Gastroesophageal sphincter (tissue), 4 donors: ENCODE data around the gene EIF2D. TPM values are rescaled to one million over a fixed set of nuclear protein-coding genes. Genes with fewer than 3 reads are reported as not detected.

Experiments used
- ATAC-seq: fragments of 150-250 bp; one replicate; pipeline ENCODE4 v1.9.1; 2016; ENCODE audit warnings: mild to moderate bottlenecking, moderate library complexity
- H3K27ac ChIP-seq, 4 donors: fragments of 200-600 bp; sonication (generic) in 3 of 4; 1 replicate in 3 of 4; 2 replicates in 1 of 4; pipeline ENCODE4 v1.5.1; 2016 to 2019
- H3K27me3 ChIP-seq: fragments of 200-600 bp; sonication (generic); one replicate; pipeline ENCODE4 v1.5.1; 2019
- H3K36me3 ChIP-seq, 2 donors: fragments of 200-600 bp; sonication (generic); one replicate each; pipeline ENCODE4 v1.5.1; 2019; ENCODE audit warnings: control low read depth in 1 of 2
- H3K4me1 ChIP-seq, 3 donors: fragments of 200-600 bp; sonication (generic); 1 replicate in 2 of 3; 2 replicates in 1 of 3; pipeline ENCODE4 v1.5.1; 2016 to 2019; ENCODE audit warnings: control low read depth in 2 of 3
- H3K4me3 ChIP-seq, 2 donors: fragments of 200-600 bp; sonication (generic); one replicate each; pipeline ENCODE4 v1.5.1; 2019; ENCODE audit warnings: mild to moderate bottlenecking in 1 of 2, moderate library complexity in 1 of 2
- H3K9me3 ChIP-seq, 3 donors: fragments of 200-600 bp; sonication (generic); one replicate each; pipeline ENCODE4 v1.5.1; 2017 to 2019; ENCODE audit warnings: control low read depth in 2 of 3
- CTCF ChIP-seq, 4 experiments: fragments of 200-600 bp in 2 of 4; fragments of 450-650 bp in 2 of 4; sonication (generic) in 1 of 4; IDR thresholded peaks; one replicate each; pipeline ENCODE4 v1.5.1; 2017 to 2019; ENCODE audit warnings: antibody characterized with exemption in 4 of 4, mild to moderate bottlenecking in 2 of 4, moderate library complexity in 2 of 4
- EP300 ChIP-seq: sonication (generic); formaldehyde crosslinking; IDR thresholded peaks from one replicate; pipeline ENCODE4 v1.6.1; 2017; ENCODE audit warnings: antibody characterized with exemption, mild to moderate bottlenecking
- POLR2A ChIP-seq, 2 donors: fragments of 450-650 bp; IDR thresholded peaks; one replicate each; pipeline ENCODE4 v1.6.1; 2017; ENCODE audit warnings: antibody characterized with exemption in 2 of 2, mild to moderate bottlenecking in 2 of 2, moderate library complexity in 1 of 2
- POLR2AphosphoS5 ChIP-seq: sonication (generic); formaldehyde crosslinking; IDR thresholded peaks from one replicate; pipeline ENCODE4 v1.6.1; 2017; ENCODE audit warnings: antibody characterized with exemption
- WGBS, 2 donors: methylation state at CpG; one replicate each; pipeline ENCODE4 v1.1.5; 2018; ENCODE audit warnings: low coverage in 1 of 2; 5-methylcytosine and 5-hydroxymethylcytosine counted together
- total RNA-seq, 4 donors: library from RNA; depleted of rRNA; stranded (reverse); fragments of >200 nt; gene quantifications; one replicate each; pipeline ENCODE4 v1.1.0, GENCODE V29; 2016

EIF2D gene
- total RNA-seq, 4 donors from 2014 or later: 43.7 to 60.1 (median 52.6) TPM

GRCh38 chr1:206547104-206547503 lies 65.2 kb downstream of the EIF2D start:
- 69 to 84% methylated on average over 2 of the region's 7 CpGs for WGBS, 2 donors

GRCh38 chr1:206545351-206545750 lies 66.9 kb downstream of the EIF2D start:
- Histone ChIP-seq H3K4me1 (peaks cover 0 to 10% (median 0%) of the 10 kb centered on the region in 3 donors), H3K36me3 (no peaks in the 10 kb centered on the region), H3K27me3 (no peaks in the 10 kb centered on the region), H3K9me3 (no peaks in the 10 kb centered on the region), H3K27ac (no peak overlapping the region), H3K4me3 (no peak overlapping the region)
- TF ChIP-seq POLR2A (IDR thresholded peaks at IDR 0.05): no peak
- no peak for TF ChIP-seq EP300
- TF ChIP-seq CTCF (IDR thresholded peaks at IDR 0.05): no peak
- TF ChIP-seq POLR2AphosphoS5: no peak
- ATAC-seq: no peak
- 89% methylated on average over 1 of the region's 1 CpG; no CpG with 5 or more reads in 1 of the 2 donors for WGBS, 2 donors

More at GRCh38 chr1:206547104-206547503, 65.2 kb downstream of the EIF2D start:
- Histone ChIP-seq H3K36me3 (no peaks in the 10 kb centered on the region), H3K9me3 (no peaks in the 10 kb centered on the region), H3K27me3 (no peaks in the 10 kb centered on the region), H3K27ac (no peak overlapping the region), H3K4me3 (no peak overlapping the region), H3K4me1 (peaks cover 0 to 10% (median 0%) of the 10 kb centered on the region in 3 donors)
- ATAC-seq: no peak
- TF ChIP-seq CTCF (IDR thresholded peaks at IDR 0.05) (no peak), POLR2AphosphoS5 (no peak), POLR2A (IDR thresholded peaks at IDR 0.05) (no peak), EP300 (no peak)

- H3K36me3 ChIP-seq: no peaks in the 10 kb centered on the region
- no peak for ATAC-seq
- no peaks in the 10 kb centered on the region for H3K9me3 ChIP-seq
- H3K27me3 ChIP-seq: no peaks in the 10 kb centered on the region
- no peak overlapping the region for H3K4me3 ChIP-seq
- no peak overlapping the region for H3K27ac ChIP-seq
- 0 to 14% methylated on average over 2 of the region's 9 CpGs for WGBS, 2 donors
- TF ChIP-seq CTCF (IDR thresholded peaks at IDR 0.05): peak; percentile 68 to 88 (median 80)
- no peak for TF ChIP-seq POLR2AphosphoS5
- TF ChIP-seq POLR2A (IDR thresholded peaks at IDR 0.05): no peak
- H3K4me1 ChIP-seq: peaks cover 0 to 16% (median 5%) of the 10 kb centered on the region in 3 donors
Observed at GRCh38 chr1:206544562-206545257, 67.6 kb downstream of the EIF2D start.

Other genes starting within 250 kb of the EIF2D start
- 1 to 10 TPM; 2.2 to 3.9 (median 2.7) TPM for gene IKBKE, start 142.0 kb downstream of the EIF2D start, total RNA-seq
- 10 to 100 TPM in 2 of 4 donors, 1 to 10 TPM in 2; 6.2 to 23.3 (median 8.5) TPM for gene RASSF5, start 104.9 kb downstream of the EIF2D start, total RNA-seq
- gene DYRK3, start 23.1 kb upstream of the EIF2D start, total RNA-seq: 10 to 100 TPM in 1 of 4 donors, 1 to 10 TPM in 3; 5.0 to 14.9 (median 8.4) TPM
- gene MAPKAPK2, start 72.4 kb upstream of the EIF2D start, total RNA-seq: 10 to 100 TPM; 45.0 to 77.4 (median 55.5) TPM
- gene IL19, start 158.3 kb upstream of the EIF2D start, total RNA-seq: under 1 TPM in 1 of 4 donors, not detected in 3; 0.27 TPM
- 1 to 10 TPM in 3 of 4 donors, under 1 TPM in 1; 0.45 to 9.3 (median 2.3) TPM for gene IL10, start 160.0 kb upstream of the EIF2D start, total RNA-seq